ENCODE results near the gene RET.

Gene RET

GRCh38 chr10:43155221-43155620, 78.4 kb downstream of the RET start:
- DNase-seq, result no peak
- no peak overlapping the region for H3K23ac ChIP-seq (ENCODE audit: low read length)
- no peak overlapping the region for H3K56ac ChIP-seq (ENCODE audit: low read length)
- no peaks in the 10 kb centered on the region for H3K36me3 ChIP-seq (ENCODE audit: control insufficient read depth, insufficient read depth, low read length)
- H3K9ac ChIP-seq (ENCODE audit: low read length), result no peak overlapping the region
- H2BK120ac ChIP-seq (ENCODE audit: low read depth, low read length), result no peak overlapping the region
- H3K4me1 ChIP-seq (ENCODE audit: control insufficient read depth, low read depth, low read length), result no peaks in the 10 kb centered on the region
- H3K79me2 ChIP-seq (ENCODE audit: control insufficient read depth, insufficient read depth, low read length), result no peaks in the 10 kb centered on the region
- no peak overlapping the region for H3K18ac ChIP-seq (ENCODE audit: low read length)
- no peaks in the 10 kb centered on the region for H3K27me3 ChIP-seq (ENCODE audit: insufficient read depth, low read length, poor library complexity)
- H4K8ac ChIP-seq (ENCODE audit: low read depth, low read length), result no peak overlapping the region
- H4K5ac ChIP-seq (ENCODE audit: low read length), result no peak overlapping the region
- no peak overlapping the region for H2BK15ac ChIP-seq (replicated peaks; ENCODE audit: low read depth)
- H2BK5ac ChIP-seq (ENCODE audit: low read length), result no peak overlapping the region
- no peak overlapping the region for H2AK5ac ChIP-seq (ENCODE audit: low read length)
- H3K79me1 ChIP-seq (ENCODE audit: low read length), result peaks cover 1% of the 10 kb centered on the region
- no CpG with 5 or more reads among the region's 2 CpGs for WGBS (ENCODE audit: extremely low coverage, insufficient coverage, low lambda C conversion rate)
- H3K4me2 ChIP-seq (ENCODE audit: low read length), result no peak overlapping the region
- no peak overlapping the region for H3K27ac ChIP-seq (ENCODE audit: low read depth, low read length)
- H3K4me3 ChIP-seq (ENCODE audit: low read length), result no peak overlapping the region
- H3K4ac ChIP-seq (ENCODE audit: low read depth, low read length), result no peak overlapping the region

GRCh38 chr10:43155741-43156140, 78.9 kb downstream of the RET start:
- H3K56ac ChIP-seq (ENCODE audit: low read length), result no peak overlapping the region
- WGBS (ENCODE audit: extremely low coverage, insufficient coverage, low lambda C conversion rate), result 100% methylated on average over 1 of the region's 1 CpG
- no peak overlapping the region for H2BK120ac ChIP-seq (ENCODE audit: low read depth, low read length)
- H3K4me1 ChIP-seq (ENCODE audit: control insufficient read depth, low read depth, low read length), result no peaks in the 10 kb centered on the region
- no peak overlapping the region for H2AK5ac ChIP-seq (ENCODE audit: low read length)
- no peak overlapping the region for H3K4me2 ChIP-seq (ENCODE audit: low read length)
- no peaks in the 10 kb centered on the region for H3K36me3 ChIP-seq (ENCODE audit: control insufficient read depth, insufficient read depth, low read length)
- H2BK5ac ChIP-seq (ENCODE audit: low read length), result no peak overlapping the region
- no peak overlapping the region for H3K4ac ChIP-seq (ENCODE audit: low read depth, low read length)
- no peaks in the 10 kb centered on the region for H3K79me2 ChIP-seq (ENCODE audit: control insufficient read depth, insufficient read depth, low read length)
- DNase-seq, result no peak
- peaks cover 1% of the 10 kb centered on the region for H3K79me1 ChIP-seq (ENCODE audit: low read length)
- H2BK15ac ChIP-seq (replicated peaks; ENCODE audit: low read depth), result no peak overlapping the region
- H4K5ac ChIP-seq (ENCODE audit: low read length), result no peak overlapping the region
- H3K23ac ChIP-seq (ENCODE audit: low read length), result no peak overlapping the region
- H3K18ac ChIP-seq (ENCODE audit: low read length), result no peak overlapping the region
- H3K27ac ChIP-seq (ENCODE audit: low read depth, low read length), result no peak overlapping the region
- no peak overlapping the region for H3K9ac ChIP-seq (ENCODE audit: low read length)
- H4K8ac ChIP-seq (ENCODE audit: low read depth, low read length), result no peak overlapping the region
- H3K4me3 ChIP-seq (ENCODE audit: low read length), result no peak overlapping the region
- no peaks in the 10 kb centered on the region for H3K27me3 ChIP-seq (ENCODE audit: insufficient read depth, low read length, poor library complexity)

DNA sequence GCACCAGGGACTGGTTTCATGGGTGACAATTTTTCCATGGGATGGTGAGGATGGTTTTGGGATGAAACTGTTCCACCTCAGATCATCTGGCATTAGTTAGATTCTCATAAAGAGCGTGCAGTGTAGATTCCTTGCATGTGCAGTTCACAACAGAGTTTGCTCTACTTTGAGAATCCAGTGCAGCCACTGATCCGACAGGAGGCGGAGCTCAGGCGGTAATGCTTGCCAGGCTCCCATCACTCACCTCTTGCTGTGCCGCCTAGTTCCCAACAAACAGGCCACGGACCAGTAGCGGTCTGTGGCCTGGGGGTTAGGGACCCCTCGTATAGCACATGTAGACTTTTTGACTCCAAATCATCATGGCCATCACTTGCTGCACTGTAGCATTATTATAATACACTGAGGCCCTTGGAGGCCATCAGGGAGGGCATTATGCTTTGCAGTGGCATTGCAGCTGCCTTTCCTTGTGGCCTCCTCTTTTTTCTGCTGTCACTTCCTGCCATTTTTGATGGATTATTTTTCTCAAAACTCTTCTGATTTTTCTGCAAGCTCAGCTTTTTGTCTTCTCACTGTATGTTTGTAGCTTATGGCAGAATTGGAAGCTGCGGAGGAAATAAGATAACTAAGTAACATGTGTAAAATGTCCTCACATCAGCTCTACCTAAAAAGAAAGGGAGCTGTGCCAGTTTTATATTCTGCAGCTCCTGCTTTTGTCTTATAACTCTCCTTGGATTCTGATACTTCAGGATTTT, 79.9 kb downstream of the RET start:
- no peak overlapping the region for H4K5ac ChIP-seq (ENCODE audit: low read length)
- H3K4me2 ChIP-seq (ENCODE audit: low read length), result no peak overlapping the region
- no peak overlapping the region for H4K8ac ChIP-seq (ENCODE audit: low read depth, low read length)
- no peak overlapping the region for H2BK120ac ChIP-seq (ENCODE audit: low read depth, low read length)
- no peak for DNase-seq
- no CpG with 5 or more reads among the region's 9 CpGs for WGBS (ENCODE audit: extremely low coverage, insufficient coverage, low lambda C conversion rate)
- no peak overlapping the region for H3K27ac ChIP-seq (ENCODE audit: low read depth, low read length)
- no peak overlapping the region for H3K23ac ChIP-seq (ENCODE audit: low read length)
- peaks cover 1% of the 10 kb centered on the region for H3K79me1 ChIP-seq (ENCODE audit: low read length)
- no peaks in the 10 kb centered on the region for H3K4me1 ChIP-seq (ENCODE audit: control insufficient read depth, low read depth, low read length)
- H3K4me3 ChIP-seq (ENCODE audit: low read length), result no peak overlapping the region
- H3K27me3 ChIP-seq (ENCODE audit: insufficient read depth, low read length, poor library complexity), result no peaks in the 10 kb centered on the region
- H2BK15ac ChIP-seq (replicated peaks; ENCODE audit: low read depth), result no peak overlapping the region
- no peak overlapping the region for H3K56ac ChIP-seq (ENCODE audit: low read length)
- no peaks in the 10 kb centered on the region for H3K36me3 ChIP-seq (ENCODE audit: control insufficient read depth, insufficient read depth, low read length)
- H2BK5ac ChIP-seq (ENCODE audit: low read length), result no peak overlapping the region
- H3K79me2 ChIP-seq (ENCODE audit: control insufficient read depth, insufficient read depth, low read length), result no peaks in the 10 kb centered on the region
- no peak overlapping the region for H3K18ac ChIP-seq (ENCODE audit: low read length)
- no peak overlapping the region for H3K4ac ChIP-seq (ENCODE audit: low read depth, low read length)
- H3K9ac ChIP-seq (ENCODE audit: low read length), result no peak overlapping the region
- no peak overlapping the region for H2AK5ac ChIP-seq (ENCODE audit: low read length)

DNA sequence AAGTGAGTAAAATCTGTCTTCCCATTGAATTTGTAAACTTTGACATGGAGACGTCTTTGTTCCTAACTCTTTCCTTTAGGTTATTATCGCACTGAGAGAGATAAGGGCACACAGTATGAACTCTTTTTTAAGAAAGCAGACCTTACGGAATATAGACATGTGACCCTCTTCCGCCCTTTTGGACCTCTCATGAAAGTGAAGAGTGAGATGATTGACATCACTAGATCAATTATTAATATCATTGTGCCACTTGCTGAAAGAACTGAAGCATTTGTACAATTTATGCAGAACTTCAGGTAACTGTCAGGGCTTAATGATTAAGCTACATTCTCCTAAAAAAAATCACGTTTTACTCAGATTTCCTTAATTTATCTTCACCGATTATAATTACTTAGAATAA, 81.8 kb downstream of the RET start:
- 100% methylated on average over 2 of the region's 6 CpGs for WGBS (ENCODE audit: extremely low coverage, insufficient coverage, low lambda C conversion rate)
- H3K4ac ChIP-seq (ENCODE audit: low read depth, low read length), result no peak overlapping the region

DNA sequence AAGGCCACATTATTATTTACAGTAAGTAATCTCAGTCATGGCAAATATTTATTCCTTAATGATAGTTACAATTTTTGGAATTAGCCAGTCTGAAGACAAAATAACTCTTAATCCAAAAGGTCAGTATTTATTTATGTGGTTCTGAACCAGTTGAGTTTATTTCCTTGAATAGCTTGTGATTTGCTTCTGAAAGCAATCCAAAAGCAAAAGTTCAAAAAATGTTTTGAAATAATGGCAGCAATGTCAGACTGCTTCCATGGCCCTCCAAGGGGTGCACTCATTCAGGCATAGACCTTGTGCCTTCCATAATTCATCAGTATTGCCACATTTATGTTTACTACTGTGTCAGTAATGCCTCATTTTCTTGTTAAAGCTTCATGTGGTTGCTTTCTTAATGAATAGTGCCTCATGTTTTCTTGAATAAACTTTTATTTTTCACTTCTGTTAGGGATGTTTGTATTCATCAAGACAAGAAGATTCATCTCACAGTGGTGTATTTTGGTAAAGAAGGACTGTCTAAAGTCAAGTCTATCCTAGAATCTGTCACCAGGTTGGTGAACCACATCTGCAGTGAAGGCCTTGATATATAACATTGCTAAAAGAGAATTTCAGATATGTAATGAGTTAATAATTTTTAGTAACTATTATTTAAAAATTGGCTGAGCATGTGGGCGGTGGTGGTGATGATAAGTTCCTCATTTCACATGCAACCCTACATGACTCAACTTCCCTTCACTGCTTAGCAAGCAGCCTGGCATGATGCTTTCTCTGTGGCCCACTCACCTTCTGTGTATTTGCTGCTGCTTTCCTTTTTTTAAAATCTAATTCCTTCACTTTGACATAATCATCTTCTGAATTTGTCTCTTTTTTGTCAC, 83.4 kb downstream of the RET start:
- Histone ChIP-seq H3K4me1 (ENCODE audit: control insufficient read depth, low read depth, low read length) (no peaks in the 10 kb centered on the region), H3K36me3 (ENCODE audit: control insufficient read depth, insufficient read depth, low read length) (no peaks in the 10 kb centered on the region), H3K27me3 (ENCODE audit: insufficient read depth, low read length, poor library complexity) (no peaks in the 10 kb centered on the region), H4K8ac (ENCODE audit: low read depth, low read length) (no peak overlapping the region), H4K5ac (ENCODE audit: low read length) (no peak overlapping the region), H3K18ac (ENCODE audit: low read length) (no peak overlapping the region), H3K4me2 (ENCODE audit: low read length) (no peak overlapping the region), H3K4ac (ENCODE audit: low read depth, low read length) (no peak overlapping the region), H3K9ac (ENCODE audit: low read length) (no peak overlapping the region), H2BK120ac (ENCODE audit: low read depth, low read length) (no peak overlapping the region), H3K79me1 (ENCODE audit: low read length) (peaks cover 1% of the 10 kb centered on the region), H2BK5ac (ENCODE audit: low read length) (no peak overlapping the region), H2BK15ac (replicated peaks; ENCODE audit: low read depth) (no peak overlapping the region), H3K23ac (ENCODE audit: low read length) (no peak overlapping the region), H3K79me2 (ENCODE audit: control insufficient read depth, insufficient read depth, low read length) (no peaks in the 10 kb centered on the region), H3K4me3 (ENCODE audit: low read length) (no peak overlapping the region), H2AK5ac (ENCODE audit: low read length) (no peak overlapping the region), H3K56ac (ENCODE audit: low read length) (no peak overlapping the region), H3K27ac (ENCODE audit: low read depth, low read length) (no peak overlapping the region)
- WGBS (ENCODE audit: extremely low coverage, insufficient coverage, low lambda C conversion rate), result no CpG with 5 or more reads among the region's 1 CpG
- no peak for DNase-seq

More for the DNA sequence above, 81.8 kb downstream of the RET start:
- H3K4me3 ChIP-seq (ENCODE audit: low read length), result no peak overlapping the region
- H3K4me1 ChIP-seq (ENCODE audit: control insufficient read depth, low read depth, low read length), result no peaks in the 10 kb centered on the region
- DNase-seq, result no peak
- H4K5ac ChIP-seq (ENCODE audit: low read length), result no peak overlapping the region
- no peak overlapping the region for H3K27ac ChIP-seq (ENCODE audit: low read depth, low read length)
- no peak overlapping the region for H4K8ac ChIP-seq (ENCODE audit: low read depth, low read length)
- H2BK120ac ChIP-seq (ENCODE audit: low read depth, low read length), result no peak overlapping the region
- H3K9ac ChIP-seq (ENCODE audit: low read length), result no peak overlapping the region
- H3K56ac ChIP-seq (ENCODE audit: low read length), result no peak overlapping the region
- H3K18ac ChIP-seq (ENCODE audit: low read length), result no peak overlapping the region
- no peaks in the 10 kb centered on the region for H3K27me3 ChIP-seq (ENCODE audit: insufficient read depth, low read length, poor library complexity)
- H3K79me2 ChIP-seq (ENCODE audit: control insufficient read depth, insufficient read depth, low read length), result no peaks in the 10 kb centered on the region
- no peak overlapping the region for H3K4me2 ChIP-seq (ENCODE audit: low read length)
- no peak overlapping the region for H2BK15ac ChIP-seq (replicated peaks; ENCODE audit: low read depth)
- H2BK5ac ChIP-seq (ENCODE audit: low read length), result no peak overlapping the region
- no peaks in the 10 kb centered on the region for H3K36me3 ChIP-seq (ENCODE audit: control insufficient read depth, insufficient read depth, low read length)
- no peak overlapping the region for H3K23ac ChIP-seq (ENCODE audit: low read length)
- peaks cover 1% of the 10 kb centered on the region for H3K79me1 ChIP-seq (ENCODE audit: low read length)
- no peak overlapping the region for H2AK5ac ChIP-seq (ENCODE audit: low read length)
